Measurements from ENCODE around the gene SLA2.
A peak's percentile ranks its signal among the peaks of the same experiment; 100 is the strongest.
"Not testable (repeated sequence)": the region's sequence is repeated elsewhere in the genome, so short reads cannot be mapped to it uniquely, and the experiment has no call there.

Gene SLA2

DNA sequence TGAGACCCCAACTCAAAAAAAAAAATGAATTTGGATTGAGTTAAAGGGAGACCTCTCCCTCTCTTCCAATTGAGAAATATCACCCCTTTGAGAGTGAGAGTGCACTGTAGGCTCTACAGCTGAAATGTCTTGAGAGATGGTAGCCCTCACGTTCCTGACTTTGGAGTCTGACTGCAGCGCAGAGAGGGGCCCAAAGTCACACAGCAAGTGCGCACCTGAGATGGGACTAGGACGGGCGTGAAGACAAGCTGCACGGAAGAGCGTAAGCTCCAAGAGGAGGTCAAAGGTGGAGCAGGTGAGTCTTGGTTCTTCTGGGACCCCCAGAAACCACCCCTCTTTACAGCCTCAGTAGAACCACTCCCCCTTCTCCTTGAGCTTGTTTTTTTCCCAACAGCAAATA is 643 bp downstream of the SLA2 start:
- no peak for DNase-seq (ENCODE audit: low read depth)

DNA sequence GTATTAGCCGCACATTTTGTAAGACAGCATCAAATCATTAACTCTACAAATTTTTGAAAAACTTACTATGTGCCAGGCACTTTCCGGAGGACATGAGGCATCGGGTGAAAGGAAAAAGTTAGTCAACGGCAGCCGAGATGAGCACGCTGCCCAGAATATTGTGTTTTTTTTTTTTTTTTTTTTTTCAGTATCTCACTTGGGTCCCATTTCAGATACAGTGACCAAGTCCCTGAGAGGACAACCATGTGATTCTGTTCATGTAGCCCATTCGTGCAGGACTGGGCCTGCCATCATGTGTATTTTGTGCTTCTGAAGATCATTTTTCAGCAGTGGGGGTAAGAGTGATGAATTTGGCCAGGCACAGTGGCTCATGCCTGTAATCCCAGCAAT is 1.3 kb downstream of the SLA2 start:
- no peak for DNase-seq (ENCODE audit: low read depth)

DNA sequence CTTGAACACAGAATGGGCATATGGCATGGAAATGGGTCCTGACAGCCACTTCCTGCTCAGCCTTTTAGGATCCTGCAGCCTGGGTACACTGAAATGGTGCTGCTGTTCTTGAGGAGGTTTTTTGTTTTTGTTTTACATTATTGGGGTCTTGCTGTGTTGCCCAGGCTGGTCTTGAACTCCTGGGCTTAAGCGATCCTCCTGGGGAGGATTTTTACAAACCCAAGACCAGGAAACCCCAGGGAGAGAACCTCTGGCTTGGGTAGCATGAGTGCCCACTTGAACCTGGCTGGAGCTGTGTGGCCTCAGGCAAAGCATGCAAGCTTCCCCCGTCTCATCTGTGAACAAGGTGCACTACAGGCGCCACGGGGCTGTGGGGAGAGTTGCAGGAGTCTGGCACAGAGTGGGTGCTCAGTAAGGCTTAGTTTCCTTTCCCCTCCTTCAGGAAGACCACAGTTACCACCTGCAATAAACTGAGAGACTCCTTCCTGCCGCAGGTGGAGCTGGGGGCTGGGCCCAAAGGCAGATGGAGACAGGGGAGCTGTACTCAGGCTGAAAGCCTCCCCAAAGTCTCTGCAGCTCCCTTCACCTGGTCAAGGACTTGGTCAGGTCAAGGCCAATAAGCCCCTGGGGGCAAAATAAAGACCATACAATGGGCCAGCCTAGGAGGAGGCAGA is 1.8 kb downstream of the SLA2 start:
- DNase-seq (ENCODE audit: low read depth): peak; percentile 40

DNA sequence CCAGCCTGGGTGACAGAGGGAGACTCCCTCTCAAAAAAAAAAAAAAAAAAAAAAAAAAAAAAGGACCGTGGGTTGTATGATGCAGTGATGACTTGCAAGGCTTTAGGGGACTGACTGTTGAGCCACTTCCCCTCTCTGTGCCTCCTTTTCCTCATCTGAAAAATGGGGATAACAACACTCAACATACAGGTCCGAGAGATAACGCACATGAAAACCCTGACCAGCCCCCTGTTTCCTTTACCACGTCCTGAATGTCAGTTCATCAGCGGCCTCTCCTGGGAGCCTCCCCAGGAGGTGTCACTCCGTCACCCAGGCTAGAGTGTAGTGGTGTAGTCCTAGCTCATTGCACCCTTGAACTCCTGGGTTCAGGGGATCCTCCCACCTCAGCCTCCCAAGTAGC is 3.9 kb downstream of the SLA2 start:
- DNase-seq (ENCODE audit: low read depth): no peak

DNA sequence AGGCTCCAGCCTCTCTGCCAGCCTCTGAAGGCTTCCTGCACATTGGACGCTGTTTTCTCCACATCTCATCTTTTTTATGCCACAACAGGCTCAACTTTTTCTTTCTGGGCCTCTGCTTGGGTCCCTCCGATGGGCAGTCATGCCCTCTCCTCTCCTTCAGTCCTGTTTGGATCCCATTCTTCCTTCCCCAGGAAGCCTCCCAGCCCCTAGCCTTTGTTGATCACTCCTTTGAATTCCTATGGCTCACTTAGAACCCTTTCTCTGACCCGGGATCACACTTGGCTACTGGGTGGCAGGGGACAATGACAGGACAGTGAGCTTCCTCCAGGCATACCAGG is 4.5 kb downstream of the SLA2 start:
- no peak for DNase-seq (ENCODE audit: low read depth)

DNA sequence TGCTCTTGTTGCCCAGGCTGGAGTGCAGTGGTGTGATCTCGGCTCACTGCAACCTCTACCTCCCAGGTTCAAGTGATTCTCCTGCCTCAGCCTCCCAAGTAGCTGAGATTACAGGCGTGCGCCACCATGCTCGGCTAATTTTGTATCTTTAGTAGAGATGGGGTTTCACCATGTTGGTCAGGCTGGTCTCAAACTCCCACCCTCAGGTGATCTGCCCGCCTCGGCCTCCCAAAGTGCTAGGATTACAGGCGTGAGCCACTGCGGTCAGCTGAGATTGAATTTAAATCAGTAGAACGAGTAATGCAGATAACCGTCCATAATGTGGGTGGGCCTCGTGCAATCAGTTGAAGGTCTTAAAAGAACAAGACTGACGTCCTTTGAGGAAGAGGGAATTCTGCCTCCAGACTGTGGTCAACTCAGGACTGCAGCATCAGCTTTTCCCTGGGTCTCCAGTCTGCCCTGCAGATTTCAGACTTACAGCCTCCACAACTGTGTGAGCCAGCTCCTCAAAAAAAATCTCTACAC is 7.1 kb downstream of the SLA2 start:
- not testable (repeated sequence) for DNase-seq (ENCODE audit: low read depth)

DNA sequence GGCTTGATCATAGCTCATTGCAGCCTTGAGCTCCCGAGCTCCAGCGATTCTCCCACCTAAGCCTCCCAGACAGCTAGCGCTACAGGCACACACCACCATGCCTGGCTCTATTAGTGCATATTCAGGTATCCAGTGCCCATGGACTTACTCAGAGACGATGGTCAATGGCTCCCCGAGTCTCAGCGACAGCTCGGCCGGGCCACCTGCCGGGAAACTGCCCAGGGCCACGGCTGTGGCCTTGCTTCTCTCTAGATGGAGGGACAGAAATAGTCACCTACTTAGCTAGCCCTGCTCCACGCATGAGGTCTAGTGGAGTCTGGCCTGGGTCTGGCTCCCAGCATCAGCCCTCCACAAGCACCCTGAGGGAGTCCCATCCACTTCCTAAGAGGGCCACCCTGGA is 11.7 kb downstream of the SLA2 start:
- DNase-seq (ENCODE audit: low read depth): no peak

DNA sequence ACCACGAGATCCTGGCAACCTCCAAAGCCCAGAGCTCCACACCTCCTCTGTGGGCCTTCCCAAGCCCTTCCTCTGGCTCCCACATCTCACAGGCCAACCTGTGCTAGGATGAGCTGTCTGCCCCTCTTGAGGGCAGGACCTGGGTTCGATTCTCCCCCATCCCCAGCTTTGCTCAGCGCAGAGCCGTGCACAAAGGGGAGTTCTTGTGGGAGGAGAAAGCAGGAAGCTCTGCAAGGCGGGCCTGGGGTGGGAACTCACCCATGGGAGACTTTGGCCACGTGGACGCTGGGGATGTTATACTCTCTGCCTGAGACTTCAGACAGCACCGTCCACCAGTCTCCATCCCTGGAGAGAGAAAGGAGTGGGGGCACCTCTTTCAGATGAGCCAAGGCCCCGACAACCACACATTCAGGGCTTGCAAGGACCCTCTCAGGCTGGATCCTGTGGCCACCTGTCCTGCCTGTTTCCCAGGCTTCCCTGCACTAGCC is 12.7 kb downstream of the SLA2 start:
- no peak for DNase-seq (ENCODE audit: low read depth)

DNA sequence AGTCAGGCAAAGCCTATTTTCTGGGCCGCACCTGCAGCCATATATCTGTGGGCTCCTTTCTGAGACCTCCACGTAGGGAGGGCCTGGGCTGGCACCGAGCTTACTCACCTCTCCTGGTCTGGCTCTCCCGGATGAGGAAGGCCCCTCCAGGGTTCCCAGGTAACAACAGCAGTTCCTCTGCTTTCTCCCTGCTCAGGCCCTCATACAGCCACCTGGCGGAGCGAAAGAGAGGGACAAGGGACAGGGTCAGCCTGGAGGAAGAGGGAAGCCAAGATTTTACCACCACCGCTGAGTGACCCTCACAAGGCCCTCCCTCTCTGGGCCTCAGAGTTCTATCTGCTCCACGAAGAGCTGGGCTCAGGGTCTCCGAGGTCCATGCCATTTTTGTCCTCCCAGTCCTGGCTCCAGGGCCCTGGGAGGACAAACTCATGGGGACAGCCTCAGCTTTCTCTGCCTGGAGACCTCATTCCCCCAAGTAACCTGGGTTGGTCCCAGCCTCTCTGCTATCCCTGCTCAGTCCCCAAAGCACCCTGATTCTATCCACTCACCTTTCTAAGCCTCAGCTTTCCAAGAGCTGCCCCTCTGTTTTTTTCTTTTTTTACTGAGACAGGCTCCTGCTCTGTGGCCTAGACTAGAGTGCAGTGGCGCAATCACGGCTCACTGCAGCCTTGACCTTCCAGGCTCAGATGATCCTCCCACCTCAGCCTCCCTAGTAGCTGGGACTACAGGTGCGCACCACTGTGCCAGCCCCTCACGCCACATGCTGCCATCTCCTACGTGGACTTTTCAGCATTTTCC is 13.3 kb downstream of the SLA2 start:
- no peak for DNase-seq (ENCODE audit: low read depth)

DNA sequence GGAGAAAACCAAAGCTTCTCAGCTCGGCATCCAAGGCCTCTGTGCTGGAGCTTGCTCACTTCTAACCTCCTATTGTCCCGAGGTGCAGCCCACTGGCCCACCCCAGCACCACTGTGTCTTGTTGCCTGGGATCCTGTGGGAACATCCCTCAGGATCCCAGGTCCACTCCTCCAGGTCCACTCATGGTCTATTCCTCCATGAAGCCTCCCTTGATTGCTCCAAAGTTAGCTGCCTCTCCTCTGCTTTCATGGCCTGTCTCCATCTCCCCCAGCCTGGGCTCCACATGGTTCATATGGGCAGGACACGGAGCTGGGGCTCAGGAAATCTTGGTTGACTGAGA is 13.9 kb downstream of the SLA2 start:
- no peak for DNase-seq (ENCODE audit: low read depth)

DNA sequence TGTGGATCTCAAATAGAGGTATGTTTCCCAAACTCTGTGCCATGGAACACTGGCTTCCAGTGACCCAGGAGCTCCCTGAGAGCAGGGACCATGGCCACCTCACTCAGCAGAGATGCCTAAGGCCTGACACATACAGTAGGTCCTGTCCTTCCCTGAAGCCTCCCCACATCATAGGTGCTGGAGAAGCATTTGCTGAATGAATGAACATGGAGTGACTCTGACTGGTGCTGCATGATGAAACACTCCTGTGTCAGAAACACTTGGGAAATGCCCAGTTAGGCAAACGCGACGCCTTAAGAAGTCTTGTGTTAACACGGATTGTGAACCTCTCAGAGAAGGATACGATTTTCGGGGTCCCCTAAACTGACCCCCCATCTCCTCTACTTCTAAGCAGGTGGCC is 14.3 kb downstream of the SLA2 start:
- DNase-seq (ENCODE audit: low read depth): no peak

DNA sequence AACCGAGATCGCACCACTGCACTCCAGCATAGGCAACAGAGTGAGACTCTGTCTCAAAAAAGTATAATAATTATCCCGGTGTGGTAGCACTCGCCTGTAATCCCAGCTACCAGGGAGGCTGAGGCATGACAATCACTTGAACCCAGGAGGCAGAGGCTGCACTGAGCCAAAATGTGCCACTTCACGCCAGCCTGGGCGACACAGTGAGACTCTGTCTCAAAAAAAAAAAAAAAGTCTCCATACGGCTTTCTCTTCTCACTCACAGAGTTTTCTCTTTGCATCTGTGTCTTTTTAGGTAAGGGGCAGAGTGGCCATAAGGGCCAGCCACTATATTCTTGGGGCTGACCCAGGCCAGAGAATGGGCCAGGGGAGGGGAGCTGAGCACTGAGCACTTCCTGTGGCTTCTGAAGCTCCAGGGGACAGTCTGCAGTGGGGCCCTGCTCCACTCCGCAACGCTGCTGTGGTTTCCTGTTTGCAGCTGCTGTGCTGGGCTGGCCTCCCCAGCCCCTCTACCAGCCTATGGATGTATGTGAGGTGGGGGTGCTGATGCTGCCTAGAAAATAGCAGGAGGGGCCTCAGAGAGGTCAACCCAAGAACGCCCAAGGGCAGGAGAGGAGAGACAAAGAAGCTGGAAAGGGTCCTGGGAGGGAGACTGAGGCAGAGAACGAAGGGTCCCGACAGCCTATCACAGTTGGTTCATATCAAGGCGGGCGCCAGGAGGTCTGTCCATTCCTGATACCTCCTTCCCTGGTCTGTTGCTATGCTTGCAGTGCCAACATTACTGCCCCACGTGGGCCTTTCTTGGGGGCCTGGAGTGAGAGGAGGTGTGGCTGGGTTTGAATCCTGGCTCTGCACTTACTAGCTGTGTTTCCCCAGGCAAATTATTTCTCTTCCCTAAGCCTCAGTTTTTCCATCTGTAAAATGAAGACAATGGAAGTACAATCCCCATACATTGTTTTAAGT is 16.0 kb downstream of the SLA2 start:
- peak; percentile 29 for DNase-seq (ENCODE audit: low read depth)

DNA sequence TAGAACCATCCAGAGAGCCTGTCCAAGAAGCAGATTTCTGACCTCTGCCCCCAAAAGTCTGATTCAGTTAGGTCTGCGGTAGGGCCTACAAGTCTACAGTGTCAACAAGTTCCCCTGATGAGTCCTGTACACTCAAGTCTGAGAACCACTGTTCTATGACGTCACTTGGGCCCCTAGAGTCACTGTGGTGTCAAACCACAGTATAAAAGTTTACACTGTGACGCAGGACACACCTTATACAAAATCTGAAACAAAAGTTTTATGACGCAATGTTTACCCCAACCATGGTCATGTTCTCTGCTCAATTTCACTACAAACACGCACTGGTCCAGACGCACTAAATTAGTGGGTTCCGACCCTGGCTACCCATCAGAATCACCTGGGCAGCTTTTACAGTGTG is 17.9 kb downstream of the SLA2 start:
- DNase-seq (ENCODE audit: low read depth): no peak

DNA sequence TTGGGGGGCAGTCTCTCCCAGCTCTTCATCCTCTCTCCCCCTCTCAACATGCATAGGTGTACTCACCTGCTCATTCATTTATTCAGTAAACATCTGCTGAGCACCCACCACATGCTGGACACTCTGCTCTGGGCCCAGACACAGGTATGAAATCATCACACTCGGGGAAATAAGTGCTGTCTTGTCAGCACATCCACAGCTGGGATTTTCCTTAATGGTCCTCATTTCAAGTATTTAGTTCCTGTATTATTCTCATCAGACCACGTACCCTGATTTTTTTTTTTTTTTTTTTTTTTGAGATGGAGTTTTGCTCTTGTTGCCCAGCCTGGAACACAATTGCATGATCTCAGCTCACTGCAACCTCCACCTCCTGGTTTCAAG is 21.1 kb downstream of the SLA2 start:
- no peak for DNase-seq (ENCODE audit: low read depth)

DNA sequence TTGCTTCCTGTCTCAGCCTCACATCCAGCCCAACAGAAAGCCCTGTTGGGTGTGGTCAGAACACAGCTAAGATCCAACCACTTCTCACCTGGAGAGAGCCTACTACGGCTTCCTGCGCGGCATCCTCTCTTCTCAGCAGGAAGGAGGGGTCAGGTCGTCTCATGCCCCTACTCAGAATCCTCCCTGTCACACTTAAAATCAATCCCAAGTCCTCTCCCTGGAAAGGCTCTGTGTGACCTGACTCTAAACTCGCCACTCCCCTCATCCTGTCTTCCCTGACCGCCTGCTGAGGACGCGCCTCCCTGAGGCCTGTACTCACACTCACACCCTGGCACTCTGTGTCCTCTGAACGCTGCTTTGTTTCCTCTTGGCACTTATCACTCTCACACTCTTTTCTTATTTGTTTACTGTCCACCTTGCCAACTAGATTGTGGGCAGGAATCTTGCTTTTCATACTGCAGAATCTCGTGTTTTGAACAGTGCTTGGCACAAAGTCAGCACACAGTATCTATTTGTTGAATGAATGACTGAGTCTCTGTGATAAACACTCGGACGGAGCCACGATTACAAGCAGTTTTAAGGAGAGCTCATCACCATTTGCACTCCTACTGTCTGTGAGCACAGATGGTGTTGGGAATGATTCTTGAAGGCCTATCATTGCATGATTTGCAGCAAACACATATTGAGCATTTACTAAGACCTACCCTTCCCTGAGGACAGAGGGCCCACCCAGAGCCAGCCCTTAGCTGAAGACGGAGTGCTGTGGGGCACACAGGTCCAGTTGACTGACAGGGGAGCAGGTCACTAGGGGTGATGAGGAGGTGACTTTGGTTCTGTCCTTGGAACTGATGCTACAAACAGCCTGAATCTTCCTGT is 21.7 kb downstream of the SLA2 start:
- DNase-seq (ENCODE audit: low read depth): no peak

DNA sequence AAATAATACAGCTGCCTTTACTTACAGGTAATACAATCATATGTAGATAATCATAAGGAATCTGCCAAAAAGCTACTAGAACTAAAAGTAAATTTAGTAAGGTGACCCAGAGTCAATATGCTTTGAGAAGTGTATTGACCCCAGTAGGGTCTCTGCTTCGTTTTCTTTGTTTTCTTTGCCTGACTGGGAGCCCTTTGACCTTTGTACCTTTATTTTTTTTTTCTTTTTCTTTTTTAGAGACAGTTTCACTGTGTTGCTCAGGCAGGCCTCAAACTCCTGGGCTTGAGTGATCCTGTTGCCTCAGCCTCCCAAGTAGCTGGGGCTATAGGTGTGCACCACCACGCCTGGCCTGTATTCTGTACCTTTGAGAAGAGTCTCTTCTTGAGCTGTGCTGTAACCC is 22.6 kb downstream of the SLA2 start:
- DNase-seq (ENCODE audit: low read depth): no peak

DNA sequence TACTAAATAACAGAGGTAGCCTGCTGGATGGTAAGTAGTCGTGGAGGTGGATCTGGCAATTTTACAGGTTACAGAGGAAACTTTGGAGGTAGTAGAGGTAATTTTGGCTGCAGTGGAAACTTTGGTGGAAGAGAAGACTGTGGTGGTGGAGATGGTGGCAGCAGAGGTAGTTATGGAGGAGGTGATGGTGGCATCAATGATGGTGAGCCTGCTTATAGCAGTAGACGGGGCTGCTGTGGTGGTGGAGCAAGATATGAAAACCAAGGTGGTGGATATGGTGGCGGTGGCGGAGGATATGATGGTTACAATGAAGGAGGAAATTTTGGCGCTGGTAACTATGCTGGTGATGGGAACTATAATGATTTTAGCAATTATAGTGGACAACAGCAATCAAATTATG is 25.1 kb downstream of the SLA2 start:
- no peak for DNase-seq (ENCODE audit: low read depth)

DNA sequence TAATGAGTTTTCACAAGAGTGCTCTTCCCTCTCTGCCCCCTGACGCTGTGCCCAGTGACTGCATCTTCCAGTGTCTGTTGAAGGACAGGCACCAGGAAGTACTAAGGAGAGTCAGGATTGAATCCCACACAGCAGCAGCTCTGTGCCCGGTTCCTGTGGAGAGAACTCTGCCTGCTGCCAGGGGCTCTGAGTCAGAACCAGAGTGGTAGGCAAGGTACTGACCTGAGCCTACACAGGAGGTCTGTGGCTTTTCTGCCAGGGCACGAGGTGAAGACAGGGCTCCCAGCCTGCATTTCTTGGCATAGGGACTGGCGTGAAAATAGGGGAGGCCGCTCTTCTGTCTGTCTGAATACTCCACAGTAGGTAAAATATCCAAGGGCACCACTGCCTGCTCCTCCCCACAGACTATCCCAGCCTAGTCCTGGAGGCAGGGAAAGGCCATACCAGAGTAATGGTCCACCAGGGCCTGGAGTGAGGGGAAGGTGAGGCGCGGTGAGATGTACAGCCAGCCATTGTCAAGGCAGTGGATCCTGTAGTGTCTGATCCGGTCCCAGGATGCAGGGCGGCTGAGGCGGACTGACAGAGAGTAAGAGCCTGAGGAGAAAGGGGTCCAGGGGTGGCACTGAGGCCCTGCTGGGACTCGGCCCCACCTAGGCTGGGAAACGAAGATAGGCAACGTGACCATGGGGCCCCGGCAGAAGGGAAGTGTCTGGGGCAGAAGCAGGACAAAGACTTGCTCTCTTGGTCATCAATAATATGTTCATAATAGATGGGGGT is 31.0 kb downstream of the SLA2 start:
- no peak for DNase-seq (ENCODE audit: low read depth)

DNA sequence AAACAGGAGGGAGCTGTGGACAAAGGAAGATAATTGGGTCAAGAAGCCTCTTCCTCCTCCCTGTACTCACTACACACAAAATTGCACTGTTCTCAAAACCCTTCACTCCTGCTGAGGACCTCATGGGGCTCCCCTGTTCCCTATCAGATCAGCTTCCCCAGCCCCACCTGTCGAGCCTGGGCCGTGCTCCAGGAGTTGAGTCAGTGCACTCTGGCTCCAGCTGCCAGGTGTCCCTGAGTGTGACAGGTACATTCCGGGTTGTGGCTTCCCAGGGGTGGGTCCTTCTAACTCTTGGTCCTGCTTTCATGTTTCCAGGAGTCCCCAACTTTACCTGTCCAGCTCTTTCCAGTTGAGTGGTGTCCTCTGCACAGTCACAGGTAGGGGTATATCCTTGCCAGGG is 32.0 kb downstream of the SLA2 start:
- no peak for DNase-seq (ENCODE audit: low read depth)

DNA sequence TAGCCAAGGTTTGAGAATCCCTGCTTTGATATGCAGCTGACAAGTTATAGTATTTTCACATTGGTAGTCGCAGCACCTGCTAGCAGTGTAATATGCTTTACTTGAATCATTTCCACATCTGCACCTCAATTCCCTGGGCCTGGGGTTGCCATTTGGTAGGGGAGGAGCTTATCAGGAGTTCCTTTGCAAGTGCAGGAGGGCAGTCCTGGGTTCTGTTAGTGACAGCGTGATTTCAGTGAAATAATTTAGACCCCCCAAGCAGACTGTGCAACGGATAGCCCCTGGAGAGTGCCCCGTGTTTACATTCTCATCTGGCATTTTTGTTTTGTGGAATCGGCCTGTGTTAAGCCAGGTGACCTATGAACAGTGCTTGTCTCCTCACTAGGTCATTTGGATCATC is 34.4 kb downstream of the SLA2 start:
- DNase-seq (ENCODE audit: low read depth): no peak

DNA sequence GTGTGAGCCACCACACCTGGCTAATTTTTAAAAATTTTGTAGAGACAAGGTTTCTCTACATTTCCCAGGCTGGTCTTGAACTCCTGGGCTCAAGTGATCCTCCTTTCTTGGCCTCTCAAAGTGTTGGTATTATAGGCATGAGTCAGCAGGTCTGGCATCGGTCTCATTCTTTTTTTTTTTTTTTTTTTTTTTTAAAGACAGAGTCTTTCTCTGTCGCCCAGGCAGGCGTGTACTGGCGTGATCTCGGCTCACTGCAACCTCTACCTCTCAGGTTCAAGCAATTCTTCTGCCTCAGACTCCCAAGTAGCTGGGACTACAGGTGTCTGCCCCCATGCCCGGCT is 37.6 kb downstream of the SLA2 start:
- DNase-seq (ENCODE audit: low read depth): not testable (repeated sequence)

All from activated T-helper 1 cell treated with Interleukin-2 at 50 U/mL for 16 hours (primary cell).